Astrocyte (in vitro differentiated cells and primary cell): ENCODE results near the gene MAD2L1BP. TPM values are rescaled to one million over a fixed set of nuclear protein-coding genes. Genes with fewer than 3 reads are reported as not detected.
A peak's percentile ranks its signal among the peaks of the same experiment; 100 is the strongest.
"Not testable (repeated sequence)": the region's sequence is repeated elsewhere in the genome, so short reads cannot be mapped to it uniquely, and the experiment has no call there.

Source experiments
- DNase-seq: peaks from one replicate; pipeline ENCODE4 v3.0.0-alpha.2; 2010; ENCODE audit warnings: low read depth
- FAIRE-seq: peaks from 2 replicates; lab custom pipeline; 2011; peaks lifted over from hg19 to GRCh38; lab: Jason Lieb, UNC
- H2AFZ ChIP-seq: 2 replicates; pipeline ENCODE4 v1.6.0; 2012; ENCODE audit warnings: low read depth, low read length, inconsistent platforms
- H3K27ac ChIP-seq: 2 replicates; pipeline ENCODE4 v1.5.1; 2011; ENCODE audit warnings: low read depth, low read length, inconsistent platforms
- H3K27me3 ChIP-seq: 2 replicates; pipeline ENCODE4 v1.6.0; 2011; ENCODE audit warnings: low read length, inconsistent platforms; ENCODE audit not compliant: insufficient read depth
- H3K36me3 ChIP-seq: 2 replicates; pipeline ENCODE4 v1.5.1; 2011; ENCODE audit warnings: low read length, inconsistent platforms; ENCODE audit not compliant: insufficient read depth
- H3K4me1 ChIP-seq: 2 replicates; pipeline ENCODE4 v1.5.1; 2011; ENCODE audit warnings: low read length, inconsistent platforms; ENCODE audit not compliant: insufficient read depth
- H3K4me2 ChIP-seq: 2 replicates; pipeline ENCODE4 v1.6.0; 2012; ENCODE audit warnings: low read length, inconsistent platforms
- H3K4me3 ChIP-seq: 2 replicates; pipeline ENCODE4 v1.5.1; 2011; ENCODE audit warnings: low read depth, mild to moderate bottlenecking, low read length, inconsistent platforms; ENCODE audit not compliant: insufficient read depth
- H3K79me2 ChIP-seq: 2 replicates; pipeline ENCODE4 v1.6.0; 2012; ENCODE audit warnings: mild to moderate bottlenecking, low read length, inconsistent platforms; ENCODE audit not compliant: insufficient read depth
- H3K9ac ChIP-seq: 2 replicates; pipeline ENCODE4 v1.6.0; 2012; ENCODE audit warnings: mild to moderate bottlenecking, low read length, inconsistent platforms
- H3K9me3 ChIP-seq: 2 replicates; pipeline ENCODE4 v1.5.1; 2012; ENCODE audit warnings: low read depth, mild to moderate bottlenecking, low read length, inconsistent platforms; ENCODE audit not compliant: insufficient read depth
- H4K20me1 ChIP-seq: 2 replicates; pipeline ENCODE4 v1.6.0; 2012; ENCODE audit warnings: low read length, inconsistent platforms; ENCODE audit not compliant: insufficient read depth
- H3K27ac Mint-ChIP-seq: one replicate; pipeline ENCODE4 v1.8.0; 2021; ENCODE audit warnings: mild to moderate bottlenecking, mixed read lengths; ENCODE audit not compliant: unreplicated experiment
- H3K27me3 Mint-ChIP-seq: one replicate; pipeline ENCODE4 v1.8.0; 2021; ENCODE audit warnings: low read depth, mixed read lengths; ENCODE audit not compliant: unreplicated experiment
- H3K36me3 Mint-ChIP-seq: one replicate; pipeline ENCODE4 v1.8.0; 2021; ENCODE audit warnings: low read depth, mixed read lengths; ENCODE audit not compliant: unreplicated experiment
- H3K4me1 Mint-ChIP-seq: one replicate; pipeline ENCODE4 v1.8.0; 2021; ENCODE audit warnings: low read depth, mixed read lengths; ENCODE audit not compliant: unreplicated experiment
- H3K4me3 Mint-ChIP-seq: one replicate; pipeline ENCODE4 v1.8.0; 2021; ENCODE audit warnings: mild to moderate bottlenecking, moderate library complexity, mixed read lengths; ENCODE audit not compliant: unreplicated experiment
- H3K9me3 Mint-ChIP-seq: one replicate; pipeline ENCODE4 v1.8.0; 2021; ENCODE audit warnings: mild to moderate bottlenecking, mixed read lengths; ENCODE audit not compliant: unreplicated experiment
- EZH2 ChIP-seq: IDR thresholded peaks from 2 replicates; pipeline ENCODE4 v1.6.1; 2012; ENCODE audit warnings: mild to moderate bottlenecking, low read length, inconsistent platforms; ENCODE audit not compliant: insufficient read depth
- total RNA-seq: library from RNA; stranded (reverse); gene quantifications from 2 replicates; pipeline ENCODE4 v1.2.1, GENCODE V29; 2021
- TF ChIP-seq, protein P1 (sequence below): IDR thresholded peaks from 2 replicates; pipeline ENCODE4 v1.5.1; 2011; ENCODE audit warnings: low read depth, mild to moderate bottlenecking, inconsistent platforms, low read length, moderate library complexity; ENCODE audit not compliant: insufficient read depth

Gene MAD2L1BP
- total RNA-seq, 1 donor from 2014 or later = 32.2 TPM

DNA sequence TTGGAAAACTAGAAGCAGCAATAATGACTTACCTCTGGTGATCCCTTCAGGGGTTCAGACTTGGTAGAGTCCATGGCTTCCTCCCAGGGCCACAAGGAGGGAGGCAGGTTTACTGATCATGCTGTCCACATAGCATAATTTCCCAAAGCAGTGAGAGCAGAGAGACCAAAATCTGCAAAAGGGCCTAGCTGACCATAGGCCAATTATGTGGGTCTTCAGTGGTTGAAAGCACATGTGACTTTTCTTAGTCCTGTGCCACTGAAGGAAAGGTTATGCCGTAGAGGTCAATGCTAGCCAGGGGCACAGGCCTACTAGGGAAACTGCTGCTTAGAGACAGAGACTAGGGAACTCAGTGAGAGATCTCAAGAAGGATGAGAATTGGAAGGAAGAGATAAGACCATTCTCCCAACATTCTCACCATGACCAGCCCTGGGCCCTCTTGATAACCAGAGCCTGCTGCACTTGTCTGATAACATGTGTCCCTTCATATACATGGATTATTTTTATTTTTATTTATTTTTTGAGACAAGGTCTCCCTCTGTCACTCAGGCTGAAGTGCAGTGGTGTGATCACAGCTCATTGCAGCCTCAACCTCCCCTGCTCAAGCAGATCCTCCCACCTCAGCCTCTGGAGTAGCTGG lies 4.5 kb upstream of the MAD2L1BP start:
- no peak overlapping the region for H3K4me2 ChIP-seq
- FAIRE-seq (no peak), DNase-seq (no peak)
- TF ChIP-seq, protein P1, sequence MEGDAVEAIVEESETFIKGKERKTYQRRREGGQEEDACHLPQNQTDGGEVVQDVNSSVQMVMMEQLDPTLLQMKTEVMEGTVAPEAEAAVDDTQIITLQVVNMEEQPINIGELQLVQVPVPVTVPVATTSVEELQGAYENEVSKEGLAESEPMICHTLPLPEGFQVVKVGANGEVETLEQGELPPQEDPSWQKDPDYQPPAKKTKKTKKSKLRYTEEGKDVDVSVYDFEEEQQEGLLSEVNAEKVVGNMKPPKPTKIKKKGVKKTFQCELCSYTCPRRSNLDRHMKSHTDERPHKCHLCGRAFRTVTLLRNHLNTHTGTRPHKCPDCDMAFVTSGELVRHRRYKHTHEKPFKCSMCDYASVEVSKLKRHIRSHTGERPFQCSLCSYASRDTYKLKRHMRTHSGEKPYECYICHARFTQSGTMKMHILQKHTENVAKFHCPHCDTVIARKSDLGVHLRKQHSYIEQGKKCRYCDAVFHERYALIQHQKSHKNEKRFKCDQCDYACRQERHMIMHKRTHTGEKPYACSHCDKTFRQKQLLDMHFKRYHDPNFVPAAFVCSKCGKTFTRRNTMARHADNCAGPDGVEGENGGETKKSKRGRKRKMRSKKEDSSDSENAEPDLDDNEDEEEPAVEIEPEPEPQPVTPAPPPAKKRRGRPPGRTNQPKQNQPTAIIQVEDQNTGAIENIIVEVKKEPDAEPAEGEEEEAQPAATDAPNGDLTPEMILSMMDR = no peak
- no peak for TF ChIP-seq EZH2
- no peaks in the 10 kb centered on the region for H3K9me3 ChIP-seq
- no peak overlapping the region for H3K27ac ChIP-seq
- Mint-ChIP-seq H3K36me3 (peaks cover 10% of the 10 kb centered on the region), H3K4me1 (peaks cover 15% of the 10 kb centered on the region), H3K27me3 (no peaks in the 10 kb centered on the region), H3K4me3 (no peak overlapping the region), H3K9me3 (peaks cover 2% of the 10 kb centered on the region), H3K27ac (peak overlapping the region; percentile 75)
- no peak overlapping the region for H3K9ac ChIP-seq
- H3K36me3 ChIP-seq = peaks cover 2% of the 10 kb centered on the region
- H4K20me1 ChIP-seq = peaks cover under 1% of the 10 kb centered on the region
- H2AFZ ChIP-seq = no peak overlapping the region
- no peak overlapping the region for H3K4me3 ChIP-seq
- peaks cover 26% of the 10 kb centered on the region for H3K4me1 ChIP-seq
- H3K79me2 ChIP-seq = peaks cover 33% of the 10 kb centered on the region
- H3K27me3 ChIP-seq = no peaks in the 10 kb centered on the region

DNA sequence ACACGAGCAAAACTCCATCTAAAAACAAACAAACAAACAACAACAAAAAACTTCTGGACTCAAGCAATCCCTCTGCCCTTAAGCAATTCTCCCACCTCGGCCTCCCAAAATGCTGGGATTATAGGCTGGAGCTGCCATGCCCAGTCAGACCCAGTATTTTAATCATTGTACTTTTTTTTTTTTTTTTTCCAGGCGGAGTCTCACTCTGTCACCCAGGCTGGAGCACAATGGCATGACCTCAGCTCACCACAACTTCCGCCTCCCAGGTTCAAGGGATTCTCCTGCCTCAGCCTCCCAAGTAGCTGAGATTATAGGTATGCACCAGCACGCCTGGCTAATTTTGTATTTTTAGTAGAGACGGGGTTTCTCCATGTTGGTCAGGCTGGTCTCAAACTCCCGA lies 2.6 kb upstream of the MAD2L1BP start:
- H3K4me3 ChIP-seq, H3K27me3 Mint-ChIP-seq, H3K4me3 Mint-ChIP-seq, FAIRE-seq, H3K9me3 ChIP-seq, H3K36me3 Mint-ChIP-seq, H3K27ac Mint-ChIP-seq, H3K27ac ChIP-seq, H3K9ac ChIP-seq, H3K4me1 Mint-ChIP-seq, H3K27me3 ChIP-seq, H3K9me3 Mint-ChIP-seq, DNase-seq, H3K36me3 ChIP-seq, H3K4me2 ChIP-seq, H2AFZ ChIP-seq: not testable (repeated sequence)
- Histone ChIP-seq H4K20me1 (peaks cover 11% of the 10 kb centered on the region), H3K4me1 (peaks cover 15% of the 10 kb centered on the region), H3K79me2 (peaks cover 33% of the 10 kb centered on the region)

GRCh38 chr6:43634702-43635303 lies 837 bp upstream of the MAD2L1BP start:
- no peak overlapping the region for H3K4me2 ChIP-seq
- no peak for FAIRE-seq
- H2AFZ ChIP-seq = peak overlapping the region; percentile 99

More at GRCh38 chr6:43634702-43635303, 837 bp upstream of the MAD2L1BP start:
- H3K9me3 Mint-ChIP-seq = peaks cover 2% of the 10 kb centered on the region
- peaks cover 10% of the 10 kb centered on the region for H3K4me1 Mint-ChIP-seq
- H3K27ac ChIP-seq = no peak overlapping the region
- no peak overlapping the region for H3K9ac ChIP-seq
- no peak for DNase-seq
- peaks cover 37% of the 10 kb centered on the region for H3K79me2 ChIP-seq
- peak overlapping the region; percentile 99 for H3K4me3 Mint-ChIP-seq
- no peaks in the 10 kb centered on the region for H3K27me3 ChIP-seq
- TF ChIP-seq, protein P1 = no peak
- TF ChIP-seq EZH2 = no peak
- no peaks in the 10 kb centered on the region for H3K9me3 ChIP-seq
- peak overlapping the region; percentile 95 for H3K27ac Mint-ChIP-seq
- H3K36me3 ChIP-seq = peaks cover 4% of the 10 kb centered on the region
- peaks cover 11% of the 10 kb centered on the region for H3K4me1 ChIP-seq
- no peaks in the 10 kb centered on the region for H3K27me3 Mint-ChIP-seq
- peaks cover 14% of the 10 kb centered on the region for H4K20me1 ChIP-seq
- peaks cover 6% of the 10 kb centered on the region for H3K36me3 Mint-ChIP-seq
- H3K4me3 ChIP-seq = no peak overlapping the region
